ENCODE results near the gene NEK6. TPM values are rescaled to one million over a fixed set of nuclear protein-coding genes. Genes with fewer than 3 reads are reported as not detected.
A peak's percentile ranks its signal among the peaks of the same experiment; 100 is the strongest.

NEK6 gene
- polyA plus RNA-seq, 2 of the 4 experiments (the other 2 are of a cell fraction) = 26.1 to 33.7 TPM

GRCh38 chr9:124377551-124378406 is 120.0 kb downstream of the NEK6 start:
- WGBS (ENCODE audit: missing lambda C conversion rate) = 88% methylated on average over 10 of the region's 10 CpGs
- CTCF ChIA-PET = interaction anchor here (0.7 to 32.7 kb wide), 4 partner anchors 12 to 264 kb away, joined by 3 to 429 read pairs (median 40); partner anchors contain the start of gene PSMB7
- no peak overlapping the region for H3K27ac ChIP-seq
- FAIRE-seq (no peak), DNase-seq (ENCODE audit: low read depth in 1 of 2, low spot score in 1 of 2) (no peak), ATAC-seq (0 out of 6 replicates have a peak, but pooled peaks of 1 of the 2 experiments have one; percentile 12)
- H3K4me3 ChIP-seq = no peak overlapping the region
- POLR2A ChIA-PET = no interaction called here
- TF ChIP-seq FOSL2 (IDR thresholded peaks at IDR 0.05) (no peak), FOSL2 (CRISPR knock-in tag; IDR thresholded peaks at IDR 0.05) (no peak), ZSCAN20 (CRISPR knock-in tag; IDR thresholded peaks at IDR 0.05) (no peak), RCOR1 (IDR thresholded peaks at IDR 0.05; ENCODE audit: low read depth, low read length) (no peak), NFE2L2 (conservative IDR thresholded peaks at IDR 0.05; ENCODE audit: low read length) (no peak), KDM5A (IDR thresholded peaks at IDR 0.05) (no peak)
- H3K4me2 ChIP-seq = no peak overlapping the region
- no peaks in the 10 kb centered on the region for H3K4me1 ChIP-seq
- peaks cover 13% of the 10 kb centered on the region for H3K9me3 ChIP-seq

- WGBS (ENCODE audit: missing lambda C conversion rate) = 95% methylated on average over 4 of the region's 4 CpGs
- DNase-seq (ENCODE audit: low read depth in 1 of 2, low spot score in 1 of 2) (no peak), ATAC-seq (no peak), FAIRE-seq (no peak)
- POLR2A ChIA-PET = no interaction called here
- Histone ChIP-seq H3K4me1 (peaks cover 9% of the 10 kb centered on the region), H3K4me2 (no peak overlapping the region), H3K9me3 (no peaks in the 10 kb centered on the region), H3K27ac (no peak overlapping the region), H3K4me3 (no peak overlapping the region)
- TF ChIP-seq FOSL2 (IDR thresholded peaks at IDR 0.05) (no peak), FOSL2 (CRISPR knock-in tag; IDR thresholded peaks at IDR 0.05) (no peak), FOXS1 (CRISPR knock-in tag; IDR thresholded peaks at IDR 0.05) (no peak), MAX (IDR thresholded peaks at IDR 0.05) (no peak), MAFK (IDR thresholded peaks at IDR 0.05; ENCODE audit: partially characterized antibody) (peak; percentile 34), ZNF302 (CRISPR knock-in tag; IDR thresholded peaks at IDR 0.05) (no peak), CBX8 (IDR thresholded peaks at IDR 0.05) (no peak), HEYL (CRISPR knock-in tag; IDR thresholded peaks at IDR 0.05) (no peak)
- CTCF ChIA-PET = interaction anchor here (0.6 to 32.7 kb wide), 2 partner anchors 28 to 376 kb away, joined by 3 to 429 read pairs; partner anchors contain the start of gene PSMB7
Measured at GRCh38 chr9:124381170-124381945, 123.6 kb downstream of the NEK6 start.

- ChIA-PET POLR2A (no interaction called here), CTCF (interaction anchor here (0.8 to 32.7 kb wide), 8 partner anchors 10 to 257 kb away, joined by 3 to 429 read pairs (median 4); partner anchors contain the start of gene PSMB7)
- Histone ChIP-seq H3K9me3 (no peaks in the 10 kb centered on the region), H3K4me2 (no peak overlapping the region), H3K4me1 (peaks cover 38% of the 10 kb centered on the region), H3K27ac (no peak overlapping the region), H3K4me3 (no peak overlapping the region)
- DNase-seq (ENCODE audit: low read depth in 1 of 2, low spot score in 1 of 2) (no peak), ATAC-seq (no peak), FAIRE-seq (no peak)
- 94% methylated on average over 7 of the region's 7 CpGs for WGBS (ENCODE audit: missing lambda C conversion rate)
- TF ChIP-seq HES2 (IDR thresholded peaks at IDR 0.05) (no peak), HOXB5 (CRISPR knock-in tag; IDR thresholded peaks at IDR 0.05) (no peak), CBX8 (IDR thresholded peaks at IDR 0.05) (no peak), FOSL2 (IDR thresholded peaks at IDR 0.05) (no peak), FOSL2 (CRISPR knock-in tag; IDR thresholded peaks at IDR 0.05) (no peak), MAZ (IDR thresholded peaks at IDR 0.05; ENCODE audit: borderline replicate concordance, low read depth, low read length) (no peak), MAX (IDR thresholded peaks at IDR 0.05) (no peak), RCOR1 (IDR thresholded peaks at IDR 0.05; ENCODE audit: low read depth, low read length) (no peak)
Measured at GRCh38 chr9:124384210-124384609, 126.5 kb downstream of the NEK6 start.

GRCh38 chr9:124384846-124385245 is 127.1 kb downstream of the NEK6 start:
- TF ChIP-seq FOSL2 (IDR thresholded peaks at IDR 0.05) (no peak), FOSL2 (CRISPR knock-in tag; IDR thresholded peaks at IDR 0.05) (no peak), MAFK (IDR thresholded peaks at IDR 0.05; ENCODE audit: partially characterized antibody) (no peak), CEBPB (IDR thresholded peaks at IDR 0.05) (no peak), PBX3 (IDR thresholded peaks at IDR 0.05) (no peak)
- H3K27ac ChIP-seq = no peak overlapping the region
- ATAC-seq (no peak), FAIRE-seq (no peak), DNase-seq (ENCODE audit: low read depth in 1 of 2, low spot score in 1 of 2) (no peak)
- peaks cover 44% of the 10 kb centered on the region for H3K4me1 ChIP-seq
- 95% methylated on average over 5 of the region's 5 CpGs for WGBS (ENCODE audit: missing lambda C conversion rate)
- POLR2A ChIA-PET = interaction anchor here (0.9 kb wide), 1 partner anchor 8 kb away, joined by 3 read pairs; no protein-coding TSS in a partner anchor
- CTCF ChIA-PET = interaction anchor here (0.7 to 32.7 kb wide), 6 partner anchors 9 to 38 kb away, joined by 3 to 429 read pairs (median 4); partner anchors contain the start of gene PSMB7
- H3K4me2 ChIP-seq = no peak overlapping the region
- H3K4me3 ChIP-seq = no peak overlapping the region
- no peaks in the 10 kb centered on the region for H3K9me3 ChIP-seq
